Activated CD4-positive, alpha-beta T cell treated with anti-CD3 and anti-CD28 coated beads, Interleukin-2, amount 10 ng/mL, durations not matched to agents 7 days and 5 days (primary cell): ENCODE results near the gene GABRB2. TPM values are rescaled to one million over a fixed set of nuclear protein-coding genes. Genes with fewer than 3 reads are reported as not detected.
"Not testable (repeated sequence)": the region's sequence is repeated elsewhere in the genome, so short reads cannot be mapped to it uniquely, and the experiment has no call there.

Source experiments
- CTCF ChIA-PET: fragments of 350-600 bp; sonication (Branson Sonifier 250); formaldehyde crosslinking; loops from one replicate; lab custom pipeline; 2021; ENCODE audit warnings: antibody characterized with exemption; lab: Charles Lee
- POLR2A ChIA-PET: fragments of 350-600 bp; sonication (Branson Sonifier 250); formaldehyde crosslinking; loops from one replicate; lab custom pipeline; 2021; ENCODE audit warnings: antibody characterized with exemption; lab: Charles Lee
- DNase-seq: peaks from one replicate; pipeline ENCODE4 v3.0.0-alpha.2; 2020
- H3K27ac Mint-ChIP-seq: one replicate; pipeline ENCODE4 v1.8.0; 2021; ENCODE audit warnings: mild to moderate bottlenecking, moderate library complexity, mixed read lengths
- H3K27me3 Mint-ChIP-seq: one replicate; pipeline ENCODE4 v1.8.0; 2021; ENCODE audit warnings: mixed read lengths
- H3K36me3 Mint-ChIP-seq: one replicate; pipeline ENCODE4 v1.8.0; 2021; ENCODE audit warnings: low read depth, mixed read lengths
- H3K4me1 Mint-ChIP-seq: one replicate; pipeline ENCODE4 v1.8.0; 2021; ENCODE audit warnings: mixed read lengths
- H3K4me3 Mint-ChIP-seq: one replicate; pipeline ENCODE4 v1.8.0; 2021; ENCODE audit warnings: mild to moderate bottlenecking, moderate library complexity, mixed read lengths
- H3K9me3 Mint-ChIP-seq: one replicate; pipeline ENCODE4 v1.8.0; 2021; ENCODE audit warnings: mixed read lengths
- total RNA-seq, 2 experiments: library from RNA; stranded (reverse); gene quantifications; one replicate each; pipeline ENCODE4 v1.2.3, GENCODE V29; 2021

GABRB2 gene
- total RNA-seq, 2 experiments from 2014 or later = not detected

- Mint-ChIP-seq H3K36me3 (no peaks in the 10 kb centered on the region), H3K27ac (no peak overlapping the region), H3K9me3 (no peaks in the 10 kb centered on the region), H3K4me1 (peaks cover 11% of the 10 kb centered on the region), H3K4me3 (no peak overlapping the region), H3K27me3 (peaks cover 46% of the 10 kb centered on the region)
- peak; percentile 25 for DNase-seq
- ChIA-PET POLR2A (no interaction called here), CTCF (interaction anchor here (0.6 kb wide), 1 partner anchor 100 kb away, joined by 3 read pairs; no protein-coding TSS in a partner anchor)
Observed at GRCh38 chr5:161544350-161544765, 2.2 kb downstream of the GABRB2 start.

- Mint-ChIP-seq H3K4me3 (no peak overlapping the region), H3K4me1 (no peaks in the 10 kb centered on the region), H3K9me3 (no peaks in the 10 kb centered on the region), H3K27ac (no peak overlapping the region), H3K27me3 (peaks cover 2% of the 10 kb centered on the region), H3K36me3 (no peaks in the 10 kb centered on the region)
- ChIA-PET CTCF (no interaction called here), POLR2A (no interaction called here)
- no peak for DNase-seq
Observed at GRCh38 chr5:161539016-161539415, 7.5 kb downstream of the GABRB2 start.

DNA sequence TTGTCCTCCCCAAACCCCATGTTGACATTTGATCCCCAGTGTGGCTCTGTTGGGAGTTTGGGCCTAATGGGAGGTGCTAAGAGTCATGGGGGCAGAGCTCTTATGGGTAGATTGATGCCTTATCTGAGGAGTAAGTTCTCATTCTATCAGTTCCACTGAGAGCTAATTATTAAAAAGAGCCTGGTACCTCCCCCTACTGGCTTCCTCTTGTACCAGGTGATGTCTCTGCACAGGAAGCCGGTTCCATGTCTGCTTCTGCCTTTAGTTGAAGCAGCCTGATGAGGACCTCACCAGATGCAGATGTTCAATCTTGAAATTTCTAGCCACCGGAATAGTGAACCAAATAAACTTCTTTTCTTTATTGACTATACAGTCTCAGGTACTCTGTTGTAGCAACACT is 10.8 kb downstream of the GABRB2 start:
- POLR2A ChIA-PET = no interaction called here

GRCh38 chr5:161530700-161531099 is 15.8 kb downstream of the GABRB2 start:
- CTCF ChIA-PET = no interaction called here
- H3K36me3 Mint-ChIP-seq = no peaks in the 10 kb centered on the region
- no peak overlapping the region for H3K4me3 Mint-ChIP-seq
- no peaks in the 10 kb centered on the region for H3K4me1 Mint-ChIP-seq
- no peaks in the 10 kb centered on the region for H3K27me3 Mint-ChIP-seq
- no peak for DNase-seq
- H3K27ac Mint-ChIP-seq = no peak overlapping the region
- POLR2A ChIA-PET = no interaction called here
- no peaks in the 10 kb centered on the region for H3K9me3 Mint-ChIP-seq

More for the DNA sequence above, 10.8 kb downstream of the GABRB2 start:
- H3K27me3 Mint-ChIP-seq = no peaks in the 10 kb centered on the region
- H3K4me1 Mint-ChIP-seq = no peaks in the 10 kb centered on the region
- H3K4me3 Mint-ChIP-seq = no peak overlapping the region
- CTCF ChIA-PET = interaction anchor here (0.9 kb wide), 1 partner anchor 13 kb away, joined by 3 read pairs; no protein-coding TSS in a partner anchor
- H3K27ac Mint-ChIP-seq = no peak overlapping the region
- H3K9me3 Mint-ChIP-seq = no peaks in the 10 kb centered on the region
- no peaks in the 10 kb centered on the region for H3K36me3 Mint-ChIP-seq
- no peak for DNase-seq

GRCh38 chr5:161513942-161514341 is 32.6 kb downstream of the GABRB2 start:
- no peaks in the 10 kb centered on the region for H3K4me1 Mint-ChIP-seq
- H3K27me3 Mint-ChIP-seq = no peaks in the 10 kb centered on the region
- no peaks in the 10 kb centered on the region for H3K9me3 Mint-ChIP-seq
- H3K4me3 Mint-ChIP-seq = no peak overlapping the region
- CTCF ChIA-PET = no interaction called here
- POLR2A ChIA-PET = no interaction called here
- H3K27ac Mint-ChIP-seq = no peak overlapping the region
- no peak for DNase-seq
- H3K36me3 Mint-ChIP-seq = no peaks in the 10 kb centered on the region

- H3K27ac Mint-ChIP-seq = no peak overlapping the region
- H3K4me1 Mint-ChIP-seq = no peaks in the 10 kb centered on the region
- no peaks in the 10 kb centered on the region for H3K27me3 Mint-ChIP-seq
- POLR2A ChIA-PET = no interaction called here
- CTCF ChIA-PET = no interaction called here
- H3K9me3 Mint-ChIP-seq = no peaks in the 10 kb centered on the region
- DNase-seq = no peak
- H3K4me3 Mint-ChIP-seq = no peak overlapping the region
- no peaks in the 10 kb centered on the region for H3K36me3 Mint-ChIP-seq
Observed at GRCh38 chr5:161507591-161507990, 38.9 kb downstream of the GABRB2 start.

- CTCF ChIA-PET, H3K36me3 Mint-ChIP-seq, DNase-seq, H3K4me1 Mint-ChIP-seq, H3K4me3 Mint-ChIP-seq, H3K9me3 Mint-ChIP-seq, H3K27ac Mint-ChIP-seq, H3K27me3 Mint-ChIP-seq, POLR2A ChIA-PET: not testable (repeated sequence)
Observed at GRCh38 chr5:161505160-161505559, 41.4 kb downstream of the GABRB2 start.

DNA sequence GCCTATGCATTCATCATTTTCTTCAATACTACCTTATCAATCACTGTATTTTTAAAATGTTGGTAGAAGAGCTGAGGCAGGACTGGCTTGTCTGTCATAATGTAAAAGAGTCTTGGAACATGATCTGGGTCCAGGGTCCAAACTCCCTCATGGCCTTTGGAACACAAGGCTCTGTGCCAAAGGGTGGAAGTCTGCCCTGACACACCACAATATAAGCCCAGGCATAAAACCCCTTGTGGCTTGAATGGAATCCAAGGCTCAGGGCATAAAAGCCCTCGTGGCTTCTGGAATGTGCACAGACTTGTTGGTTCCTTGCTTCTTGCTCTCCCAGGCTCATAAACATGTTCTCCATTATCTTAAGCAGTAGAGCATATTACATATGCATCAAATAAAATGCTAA is 48.0 kb downstream of the GABRB2 start:
- ChIA-PET POLR2A (no interaction called here), CTCF (no interaction called here)
- Mint-ChIP-seq H3K4me3 (no peak overlapping the region), H3K4me1 (no peaks in the 10 kb centered on the region), H3K27me3 (no peaks in the 10 kb centered on the region), H3K36me3 (no peaks in the 10 kb centered on the region), H3K9me3 (peaks cover 2% of the 10 kb centered on the region), H3K27ac (no peak overlapping the region)
- DNase-seq = no peak

DNA sequence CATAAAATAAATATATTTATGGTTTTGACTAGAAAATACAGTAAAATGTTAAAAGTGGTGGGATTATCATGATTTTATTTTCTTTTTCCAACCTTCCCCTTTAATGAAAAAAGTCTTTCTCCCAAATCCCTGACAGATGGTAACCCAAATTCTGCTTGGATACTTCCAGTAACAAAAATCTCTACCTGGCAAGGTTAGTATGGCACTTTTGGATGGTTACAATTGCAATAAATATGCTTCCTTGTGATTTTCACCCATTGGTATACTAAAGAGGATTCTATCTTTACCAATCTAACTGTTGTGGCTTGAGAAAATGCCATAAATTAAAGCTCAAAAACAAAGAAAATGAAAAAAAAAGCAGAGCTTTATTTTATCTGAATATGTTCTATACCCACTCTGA is 62.8 kb downstream of the GABRB2 start:
- no peak for DNase-seq
- Mint-ChIP-seq H3K4me1 (no peaks in the 10 kb centered on the region), H3K9me3 (no peaks in the 10 kb centered on the region), H3K4me3 (no peak overlapping the region), H3K36me3 (no peaks in the 10 kb centered on the region), H3K27ac (no peak overlapping the region), H3K27me3 (no peaks in the 10 kb centered on the region)
- ChIA-PET CTCF (no interaction called here), POLR2A (no interaction called here)

DNA sequence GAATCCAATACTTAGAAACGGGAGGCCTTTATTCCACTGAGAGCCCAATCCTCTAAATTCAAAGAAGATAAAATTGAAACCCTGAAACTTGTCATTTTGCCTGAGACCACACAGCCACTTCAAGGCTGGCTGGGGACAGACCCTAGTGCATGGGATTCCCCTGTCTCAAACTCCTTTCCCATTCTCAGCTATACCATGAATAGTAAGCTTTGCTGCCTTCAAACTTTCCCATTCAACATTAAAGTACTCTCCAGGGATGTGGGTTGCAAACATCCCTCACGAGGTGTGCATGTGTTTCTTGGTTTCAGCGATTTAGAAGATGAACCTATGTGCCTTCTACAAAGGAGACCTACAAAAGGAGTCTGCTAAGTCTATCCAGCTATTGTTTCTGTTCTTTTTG is 64.6 kb downstream of the GABRB2 start:
- no peaks in the 10 kb centered on the region for H3K9me3 Mint-ChIP-seq
- CTCF ChIA-PET = no interaction called here

GRCh38 chr5:161471211-161471950 is 75.1 kb downstream of the GABRB2 start:
- Mint-ChIP-seq H3K4me3 (no peak overlapping the region), H3K9me3 (no peaks in the 10 kb centered on the region), H3K36me3 (no peaks in the 10 kb centered on the region), H3K4me1 (no peaks in the 10 kb centered on the region), H3K27me3 (no peaks in the 10 kb centered on the region), H3K27ac (no peak overlapping the region)
- ChIA-PET CTCF (interaction anchor here (0.6 kb wide), 1 partner anchor 45 kb away, joined by 3 read pairs; no protein-coding TSS in a partner anchor), POLR2A (no interaction called here)
- no peak for DNase-seq

More for the DNA sequence above, 64.6 kb downstream of the GABRB2 start:
- no peak for DNase-seq
- H3K4me3 Mint-ChIP-seq = no peak overlapping the region
- no peaks in the 10 kb centered on the region for H3K27me3 Mint-ChIP-seq
- POLR2A ChIA-PET = no interaction called here
- H3K36me3 Mint-ChIP-seq = no peaks in the 10 kb centered on the region
- H3K4me1 Mint-ChIP-seq = no peaks in the 10 kb centered on the region
- H3K27ac Mint-ChIP-seq = no peak overlapping the region

- Mint-ChIP-seq H3K9me3 (no peaks in the 10 kb centered on the region), H3K27me3 (no peaks in the 10 kb centered on the region), H3K4me1 (no peaks in the 10 kb centered on the region), H3K27ac (no peak overlapping the region), H3K36me3 (no peaks in the 10 kb centered on the region), H3K4me3 (no peak overlapping the region)
- ChIA-PET POLR2A (no interaction called here), CTCF (no interaction called here)
- DNase-seq = no peak
Observed at GRCh38 chr5:161467703-161468102, 78.8 kb downstream of the GABRB2 start.

GRCh38 chr5:161460741-161461140 is 85.8 kb downstream of the GABRB2 start:
- no peak for DNase-seq
- Mint-ChIP-seq H3K4me1 (no peaks in the 10 kb centered on the region), H3K4me3 (no peak overlapping the region), H3K9me3 (no peaks in the 10 kb centered on the region), H3K36me3 (no peaks in the 10 kb centered on the region), H3K27ac (no peak overlapping the region), H3K27me3 (no peaks in the 10 kb centered on the region)
- ChIA-PET CTCF (no interaction called here), POLR2A (no interaction called here)

DNA sequence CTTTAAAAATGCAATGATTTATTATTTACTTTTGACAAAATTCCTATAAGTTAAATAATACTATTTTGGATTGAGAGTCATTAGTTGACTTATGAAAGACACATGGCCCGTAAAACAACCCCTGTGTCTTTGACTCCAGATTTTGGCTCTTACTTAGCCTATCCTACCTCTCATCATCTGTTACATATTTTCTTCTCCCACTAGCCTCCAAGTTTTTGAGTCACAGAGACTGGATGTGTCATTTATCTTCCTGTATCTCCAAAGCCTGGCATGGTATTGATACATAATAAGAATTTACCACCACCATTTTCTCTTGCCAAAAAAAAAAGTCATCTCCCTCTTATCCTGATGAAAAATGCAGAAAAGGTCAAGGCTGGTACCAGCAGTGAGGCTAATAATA is 99.9 kb downstream of the GABRB2 start:
- no peaks in the 10 kb centered on the region for H3K36me3 Mint-ChIP-seq
- no peak for DNase-seq
- ChIA-PET CTCF (no interaction called here), POLR2A (no interaction called here)
- no peaks in the 10 kb centered on the region for H3K4me1 Mint-ChIP-seq
- no peak overlapping the region for H3K4me3 Mint-ChIP-seq
- no peaks in the 10 kb centered on the region for H3K9me3 Mint-ChIP-seq
- H3K27me3 Mint-ChIP-seq = no peaks in the 10 kb centered on the region
- no peak overlapping the region for H3K27ac Mint-ChIP-seq
